Measurements from ENCODE around the gene COX5B.
A peak's percentile ranks its signal among the peaks of the same experiment; 100 is the strongest.
"Not testable (repeated sequence)": the region's sequence is repeated elsewhere in the genome, so short reads cannot be mapped to it uniquely, and the experiment has no call there.

Gene COX5B

DNA sequence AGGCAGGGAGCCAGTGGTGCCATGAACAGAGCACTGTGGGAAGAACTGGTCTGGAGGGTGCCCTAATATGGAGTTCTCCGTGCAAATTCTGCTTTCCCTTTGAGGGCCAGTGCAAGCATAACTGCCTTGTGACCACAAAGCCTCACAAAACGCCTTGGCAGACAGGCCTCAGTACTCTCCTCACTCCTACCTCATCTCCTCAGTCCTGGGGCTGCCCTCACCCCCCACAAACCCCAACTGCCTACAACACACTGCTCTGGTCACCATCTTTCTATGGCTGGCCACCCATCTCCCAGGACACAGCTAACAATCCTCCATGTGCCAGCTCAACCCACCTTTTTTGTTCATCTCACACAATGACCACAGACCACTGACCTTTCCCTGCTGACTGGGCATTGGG is 8.9 kb downstream of the COX5B start:
- DNase-seq: no peak

DNA sequence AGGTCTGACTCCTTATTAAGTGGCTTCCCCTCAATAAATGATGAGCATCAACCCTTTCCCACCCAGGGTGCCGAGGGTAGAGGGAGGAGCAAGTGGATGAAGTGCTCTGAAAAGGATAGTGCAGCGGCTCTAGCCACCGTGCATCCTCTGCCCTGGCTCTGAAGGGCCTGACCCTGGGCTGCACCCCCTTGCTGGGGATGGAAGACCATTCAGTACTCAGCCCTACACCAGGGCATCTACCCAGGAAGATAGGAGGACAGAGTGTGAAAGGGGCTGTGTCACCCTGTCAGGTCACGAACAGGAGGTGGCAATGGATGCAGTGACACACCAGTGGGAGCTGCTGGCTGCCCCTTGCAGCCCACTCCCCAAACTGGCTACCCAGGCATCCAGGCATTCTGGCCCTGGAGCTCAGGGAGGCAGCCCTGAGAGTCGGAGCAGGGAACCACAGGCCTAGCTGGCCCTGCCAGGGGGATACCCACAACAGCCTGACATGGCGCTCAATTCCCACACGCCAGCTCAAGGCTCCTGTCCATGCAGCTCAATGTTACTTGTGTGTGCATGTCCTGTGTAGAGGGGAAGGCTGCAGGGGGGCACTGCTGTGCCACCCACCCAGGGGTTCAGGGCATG is 10.4 kb downstream of the COX5B start:
- DNase-seq: no peak

DNA sequence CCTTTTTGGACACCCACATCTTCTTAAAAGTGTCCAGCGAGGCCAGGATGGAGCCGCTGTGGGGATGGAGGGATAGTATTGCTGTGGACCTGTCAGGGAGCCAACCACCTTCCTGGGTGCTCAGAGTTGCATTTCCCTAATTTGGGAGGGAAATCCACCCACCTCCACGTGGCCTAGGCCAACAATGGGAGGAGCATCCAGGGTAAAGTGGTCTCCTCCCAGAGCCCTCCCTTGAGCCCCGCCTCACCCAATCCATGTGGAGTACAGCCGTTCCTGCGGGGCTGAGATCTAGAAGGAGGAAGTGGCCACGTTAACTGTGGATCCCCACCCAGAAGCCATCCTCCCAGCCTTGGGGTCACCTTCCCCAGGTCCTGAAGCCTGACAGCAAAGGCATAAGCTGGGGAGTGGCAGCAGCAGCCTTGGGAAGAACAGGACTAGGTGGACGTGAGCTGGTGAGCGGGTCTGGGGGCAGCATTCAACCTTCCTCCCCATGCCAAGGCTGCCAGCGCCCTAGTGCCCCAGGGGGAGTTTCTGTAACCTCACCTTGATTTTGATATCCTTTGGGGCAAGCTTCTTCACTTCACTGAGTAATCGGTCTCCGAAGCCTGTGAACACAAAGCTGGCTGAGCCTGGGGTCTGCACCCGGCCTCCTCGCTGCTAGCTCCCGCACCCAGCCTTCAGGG is 11.2 kb downstream of the COX5B start:
- no peak for DNase-seq

DNA sequence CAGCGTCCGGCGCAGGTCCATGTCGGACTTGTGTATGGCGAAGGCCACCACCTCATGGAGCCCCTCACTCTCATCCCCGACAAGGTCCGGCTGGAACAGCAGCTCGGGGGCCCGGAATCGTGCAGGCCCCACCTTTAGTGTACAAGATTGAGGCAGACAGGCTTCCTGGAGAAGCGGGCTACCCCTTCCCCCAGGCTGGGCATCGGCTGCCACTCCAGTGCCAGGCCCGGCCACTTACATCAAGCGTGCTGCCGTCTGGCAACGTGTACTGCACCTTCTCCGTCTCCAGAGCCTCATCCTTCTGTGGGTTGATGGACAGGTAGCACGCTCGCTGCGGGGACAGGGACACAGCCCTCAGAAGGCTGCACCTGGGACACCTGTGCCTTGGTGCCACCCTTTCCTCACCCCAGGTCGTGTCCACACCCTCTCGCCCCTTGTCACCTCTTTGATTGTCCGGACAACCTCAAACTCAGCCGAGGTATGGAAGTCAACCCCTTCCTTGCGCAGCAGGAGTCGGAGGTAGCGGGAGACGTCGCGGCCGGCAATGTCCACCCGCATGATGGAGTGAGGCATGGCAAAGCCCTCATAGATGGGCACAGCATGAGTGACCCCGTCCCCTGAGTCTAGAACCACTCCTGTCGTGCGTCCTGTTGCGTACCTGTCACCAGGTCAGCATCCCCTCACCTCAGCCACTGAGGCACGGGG is 12.3 kb downstream of the COX5B start:
- no peak for DNase-seq

DNA sequence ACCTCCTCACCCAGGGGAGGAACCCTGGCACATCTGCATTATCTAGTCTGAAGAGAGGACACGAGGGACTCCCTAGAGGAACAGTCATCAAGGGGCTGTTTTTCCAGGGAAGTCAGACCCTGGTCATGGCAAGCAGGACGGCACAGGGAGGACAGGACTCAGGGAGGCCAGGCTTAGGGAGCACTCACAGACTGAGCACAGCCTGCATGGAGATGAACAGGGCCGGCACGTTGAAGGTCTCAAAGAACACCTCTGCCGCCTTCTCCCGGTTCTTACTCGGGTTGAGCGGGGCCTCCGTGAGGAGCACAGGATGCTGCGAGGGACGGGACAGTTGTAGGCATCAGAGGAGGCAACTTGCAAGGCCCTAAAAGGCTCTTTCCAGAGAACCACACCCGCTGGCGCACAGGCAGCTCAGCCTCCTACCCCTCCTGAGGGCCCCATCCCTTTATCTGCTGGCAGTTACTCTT is 12.9 kb downstream of the COX5B start:
- DNase-seq: no peak

DNA sequence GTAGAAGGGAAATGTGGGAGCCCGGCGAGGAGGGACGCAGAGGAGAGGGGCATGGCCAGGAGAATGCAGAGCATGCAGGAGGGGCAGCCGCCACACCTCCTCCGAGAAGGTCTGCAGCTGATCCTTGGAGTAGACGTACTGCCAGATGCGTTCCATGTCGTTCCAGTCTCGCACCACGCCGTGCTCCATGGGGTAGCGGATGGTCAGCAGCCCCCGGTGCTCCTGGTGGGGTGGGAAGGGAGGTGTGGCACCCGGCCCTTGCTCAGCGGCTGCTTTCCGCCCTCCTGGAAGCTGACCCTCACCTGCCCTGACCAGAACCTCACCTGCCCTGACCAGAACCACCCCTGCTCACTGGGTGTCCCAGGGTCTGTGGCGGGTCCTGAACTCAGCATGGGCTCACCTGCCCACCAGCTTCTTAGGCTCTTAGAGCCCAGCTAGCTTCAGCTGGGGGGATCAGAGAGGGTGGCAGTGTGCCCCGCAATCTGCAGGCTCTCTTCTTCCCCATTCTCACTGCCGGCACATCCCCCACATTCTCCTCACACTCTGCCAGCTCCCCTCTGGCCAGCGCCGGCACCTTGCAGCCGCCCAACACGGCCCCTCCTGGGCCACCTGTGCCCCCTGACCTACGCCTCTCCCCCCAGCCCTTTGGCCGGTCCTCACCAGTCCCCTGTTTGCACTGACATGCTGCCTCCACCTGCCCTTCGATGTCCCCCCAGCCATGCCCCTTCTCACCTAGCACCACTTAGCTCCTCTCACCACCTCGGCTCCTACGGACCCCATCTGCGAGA is 13.6 kb downstream of the COX5B start:
- no peak for DNase-seq

DNA sequence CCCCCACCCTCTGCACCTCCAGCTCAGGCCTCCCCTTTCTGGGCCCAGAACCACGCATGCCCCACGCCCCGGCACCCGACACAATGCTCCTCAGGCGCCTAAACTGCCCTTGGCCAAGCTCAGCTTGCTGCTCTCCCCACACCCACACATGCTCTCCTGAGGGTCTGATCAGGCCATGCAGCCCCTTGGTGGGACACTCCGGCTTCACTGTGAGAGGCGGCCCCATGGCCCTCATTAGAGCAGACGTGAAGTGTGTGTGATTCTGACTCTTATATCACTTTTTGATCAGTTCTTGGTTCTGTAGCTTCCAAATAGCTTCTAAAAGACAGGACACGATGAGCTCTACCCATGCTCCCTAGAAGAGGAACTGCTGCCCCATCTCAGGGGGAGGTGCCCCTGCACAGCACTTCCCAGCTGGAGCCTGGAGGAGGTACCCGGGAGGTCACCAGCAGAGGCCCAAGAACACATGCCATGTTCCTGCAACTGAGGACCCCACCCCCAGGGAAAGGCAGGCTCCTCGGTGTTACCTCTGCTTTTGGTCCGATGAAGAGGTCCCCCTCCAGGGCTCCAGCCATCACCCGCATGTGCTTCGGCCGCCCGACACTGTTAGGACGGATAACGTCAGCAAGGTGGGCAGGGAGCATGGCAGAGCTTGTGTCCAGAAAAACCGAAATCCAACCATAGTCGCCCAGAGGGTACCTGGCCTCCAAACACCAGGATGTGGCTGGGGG is 14.3 kb downstream of the COX5B start:
- no peak for DNase-seq

DNA sequence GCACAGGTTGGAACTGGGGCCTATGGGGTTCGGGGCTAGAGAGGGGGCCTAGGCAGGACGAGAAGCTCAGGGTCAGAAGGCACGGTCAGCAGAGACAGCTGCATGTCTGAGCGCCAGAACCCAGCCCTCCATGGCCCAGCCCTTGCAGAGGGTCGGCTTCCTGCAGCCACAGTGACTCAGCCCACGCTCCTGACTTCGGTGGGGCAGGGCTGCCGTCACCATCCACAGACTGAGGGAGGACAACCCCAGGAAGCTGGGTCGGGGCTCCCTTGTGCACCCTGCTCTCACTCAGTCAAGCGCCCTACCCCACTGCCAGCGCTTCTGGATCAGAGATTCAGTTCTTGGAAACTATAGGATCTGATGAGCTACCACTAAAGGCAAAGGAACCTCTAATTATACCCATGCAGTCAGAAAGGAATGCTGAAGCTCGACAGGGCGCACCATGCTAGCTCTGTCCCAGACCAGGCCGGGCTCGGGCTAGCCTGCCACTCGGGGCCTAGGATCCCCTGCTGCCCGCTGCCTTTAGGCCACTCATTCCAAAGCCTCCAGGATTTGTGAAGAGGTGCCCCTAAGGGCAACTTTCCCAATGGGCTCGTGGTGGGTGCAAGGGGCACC is 15.0 kb downstream of the COX5B start:
- no peak for DNase-seq

DNA sequence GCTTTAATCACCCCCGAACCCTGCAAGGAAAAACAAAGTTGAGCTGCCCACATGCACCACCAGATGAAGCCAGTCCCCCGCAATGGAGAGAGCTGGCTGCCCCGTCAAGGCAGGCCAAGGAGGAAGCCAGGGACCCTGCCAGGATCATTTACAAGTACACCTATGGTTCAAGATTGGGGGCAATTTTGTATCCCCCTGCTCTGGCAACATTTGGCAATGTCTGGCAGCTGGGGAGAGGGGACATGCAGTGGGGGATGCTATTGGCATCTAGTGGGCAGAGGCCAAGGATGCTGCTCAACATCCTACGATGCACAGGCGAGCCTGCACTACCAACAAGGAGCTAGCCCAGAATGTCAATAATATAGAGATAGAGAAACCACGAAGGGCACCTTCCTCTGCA is 16.1 kb downstream of the COX5B start:
- DNase-seq: no peak

DNA sequence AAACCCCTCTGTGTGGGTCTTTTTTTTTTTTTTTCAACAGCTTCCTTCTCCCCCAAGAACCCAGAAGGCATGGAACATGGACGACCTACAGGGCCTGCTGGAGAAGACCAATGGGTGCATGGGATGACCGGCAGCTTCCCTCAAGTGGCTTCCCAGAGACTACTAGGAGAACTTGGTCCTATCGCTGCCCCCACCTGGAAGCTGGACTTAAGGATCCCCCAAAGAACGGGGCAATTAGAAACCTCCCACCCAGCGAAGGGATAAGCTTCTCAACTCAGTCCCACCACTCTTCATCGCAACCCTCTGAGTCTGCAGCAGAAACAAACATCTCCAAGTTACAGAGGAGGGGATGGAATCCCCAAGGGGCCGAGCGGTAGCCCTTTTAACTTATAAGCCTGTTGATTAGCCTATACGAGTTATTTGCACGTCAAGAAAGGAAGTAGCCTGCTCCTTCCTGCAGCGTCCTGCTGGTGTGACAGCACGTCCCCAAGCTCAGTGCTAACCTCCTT is 16.6 kb downstream of the COX5B start:
- no peak for DNase-seq

DNA sequence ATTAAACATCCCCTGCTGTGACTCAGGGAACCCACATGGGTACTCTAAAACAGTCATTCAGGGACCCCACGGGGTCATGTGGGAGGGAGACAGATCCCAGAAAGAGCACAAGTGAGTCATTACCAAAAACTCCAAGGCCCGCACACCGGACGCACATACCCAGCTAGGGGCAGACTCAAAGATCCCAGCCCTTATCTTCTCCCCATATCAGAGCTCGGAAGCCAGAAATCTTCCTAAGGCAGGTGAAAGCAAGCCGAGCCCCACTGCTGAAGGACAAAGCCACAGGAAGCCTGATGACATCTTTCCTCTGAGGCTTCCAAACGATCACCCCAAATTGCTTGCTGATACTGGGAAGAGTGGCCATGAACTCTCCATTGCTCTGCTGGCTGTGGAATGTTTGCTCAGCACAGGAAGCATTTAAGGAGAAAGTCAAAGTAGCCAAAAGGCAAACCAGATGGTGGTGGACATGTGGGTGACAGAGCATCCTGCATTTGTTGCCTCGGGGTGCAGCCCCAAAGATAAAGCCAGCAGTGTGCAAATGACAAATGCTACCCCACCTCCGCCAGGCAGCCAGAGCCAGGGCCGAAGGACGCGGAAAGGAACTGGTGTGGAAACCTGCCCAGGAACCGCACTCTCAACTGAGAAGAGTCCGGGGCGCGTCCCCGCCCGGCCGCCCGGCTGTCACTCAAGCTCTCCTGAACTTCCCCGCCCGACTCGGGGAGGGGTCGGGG is 17.2 kb downstream of the COX5B start:
- DNase-seq: peak; percentile 37

DNA sequence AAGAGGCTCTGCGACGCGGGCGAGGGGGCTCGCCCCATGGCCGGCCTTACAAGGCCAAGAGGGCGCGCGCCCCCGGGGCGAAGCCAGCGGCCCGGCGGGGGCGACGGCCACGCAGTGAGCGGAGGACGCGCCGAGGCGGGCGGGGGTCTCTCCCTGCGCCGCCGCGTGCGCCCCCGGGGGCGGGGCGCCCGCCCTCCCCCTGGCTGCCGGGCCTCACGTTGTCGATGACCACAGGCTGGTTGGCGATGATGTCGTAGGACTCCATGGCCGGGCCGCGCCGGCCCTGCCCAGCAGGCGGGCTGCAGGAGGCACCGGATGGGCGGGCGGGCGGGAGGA is 17.7 kb downstream of the COX5B start:
- no peak for DNase-seq

DNA sequence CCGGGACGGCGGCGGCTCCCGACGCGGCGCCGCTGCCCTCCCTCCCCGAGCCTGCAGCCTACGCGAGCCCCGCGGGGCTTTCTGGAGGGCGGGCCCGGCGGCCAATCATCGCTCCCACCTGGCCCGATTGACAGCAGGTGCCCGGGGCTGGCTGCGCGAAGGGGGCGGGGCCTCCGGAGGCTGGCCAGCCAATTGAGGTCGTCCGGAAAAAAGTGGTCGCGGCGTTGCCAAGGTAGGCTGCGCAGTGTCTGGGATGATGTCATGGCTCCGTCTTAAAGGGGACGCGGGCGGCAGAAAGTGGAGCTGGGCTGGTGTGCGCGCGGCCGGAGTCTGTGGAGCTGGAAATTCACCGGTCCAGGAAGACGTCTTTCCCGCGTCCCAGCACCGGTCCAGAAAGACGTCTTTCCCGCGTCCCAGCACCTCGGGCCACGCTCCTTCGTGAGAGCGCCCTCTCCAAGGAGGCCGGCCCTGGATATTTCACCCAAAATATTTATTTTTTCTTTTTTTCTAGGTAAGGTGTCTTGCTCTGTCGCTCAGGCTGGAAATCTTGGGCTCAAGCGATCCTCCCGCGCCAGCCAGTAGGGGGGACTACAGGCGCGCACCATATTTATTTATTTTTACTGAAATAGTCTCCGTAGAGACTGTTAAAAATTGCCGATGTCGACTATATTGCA is 18.2 kb downstream of the COX5B start, which contains the start of gene ACTR1B:
ACTR1B (minus strand) TSS at position 83 of the 674 bp plus-strand sequence. CDS start 154 bp downstream, outside the sequence.
- peak; percentile 98 for DNase-seq

DNA sequence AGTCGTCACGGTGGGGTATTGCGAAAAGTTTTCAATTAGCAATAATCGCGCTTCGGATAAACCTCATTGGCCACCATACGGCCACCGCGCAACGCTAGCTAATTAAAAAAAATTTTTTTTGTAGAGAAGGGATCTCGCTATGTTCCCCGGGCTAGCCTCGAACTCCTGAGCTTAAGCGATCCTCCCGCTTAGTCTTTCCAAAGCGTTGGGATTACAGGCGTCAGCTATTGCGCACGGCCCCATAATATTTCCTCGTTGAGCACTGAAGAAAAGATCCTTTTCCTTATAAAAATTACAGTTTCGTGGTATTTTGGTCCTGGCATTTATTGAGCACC is 18.7 kb downstream of the COX5B start:
- no peak for DNase-seq

DNA sequence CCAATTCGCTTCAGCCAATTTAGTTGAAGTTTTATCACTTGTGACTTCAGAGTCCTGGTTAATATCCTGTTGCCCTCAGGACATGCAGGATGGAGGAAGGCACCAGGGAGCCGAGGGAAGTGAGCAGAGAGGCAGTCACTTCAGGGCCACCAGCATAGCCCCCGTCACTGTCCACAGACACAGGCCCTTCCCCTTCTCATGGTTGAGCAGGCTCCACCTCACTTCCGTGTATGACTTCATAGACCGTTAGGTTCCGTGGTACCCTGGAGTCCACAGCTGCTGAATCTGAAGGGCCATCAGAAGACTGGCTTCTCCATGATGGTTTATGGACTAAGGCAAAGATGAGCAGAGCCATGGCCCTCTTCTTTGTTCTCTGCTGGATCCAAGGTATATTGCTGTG is 23.6 kb downstream of the COX5B start, which contains the start of gene C2orf92:
C2orf92 (plus strand) TSS at position 266 of the 400 bp plus-strand sequence; CDS start at position 342, 76 bp downstream.
- no peak for DNase-seq

DNA sequence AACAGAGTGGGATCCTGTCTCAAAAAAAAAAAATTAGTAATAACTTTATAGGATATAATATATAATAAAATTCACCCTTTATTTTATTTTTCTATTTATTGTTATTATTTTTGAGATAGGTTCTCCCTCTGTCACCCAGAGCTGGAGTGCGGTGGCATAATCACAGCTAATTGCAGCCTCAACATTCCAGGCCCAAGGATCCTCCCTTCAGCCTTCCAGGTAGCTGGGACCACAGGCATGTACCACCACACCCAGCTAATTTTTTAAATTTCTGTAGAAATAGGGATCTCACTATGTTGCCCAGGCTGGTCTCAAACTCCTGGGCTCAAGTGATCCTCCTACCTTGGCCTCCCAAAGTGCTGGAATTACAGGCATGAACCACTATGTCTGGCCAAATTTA is 24.6 kb downstream of the COX5B start:
- DNase-seq: no peak

DNA sequence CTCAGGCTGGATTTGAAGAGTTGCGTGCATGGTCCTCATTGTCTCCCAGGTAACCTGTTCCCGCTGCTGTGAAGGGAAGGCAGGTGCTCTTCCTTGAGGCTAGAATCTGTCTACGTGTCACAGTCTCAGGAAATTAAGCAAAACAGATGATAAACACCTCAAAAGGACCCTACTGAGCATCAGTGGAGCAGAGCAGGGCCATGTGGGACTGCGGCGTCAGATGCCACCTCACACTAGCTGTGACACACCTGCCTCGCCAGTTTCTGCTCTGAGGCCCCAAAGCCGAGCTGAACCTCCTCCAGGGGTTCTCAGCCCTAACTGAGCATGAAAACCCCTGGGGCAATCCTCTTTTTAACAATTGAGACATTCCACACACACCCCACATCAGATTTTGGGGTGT is 25.7 kb downstream of the COX5B start:
- DNase-seq: no peak

DNA sequence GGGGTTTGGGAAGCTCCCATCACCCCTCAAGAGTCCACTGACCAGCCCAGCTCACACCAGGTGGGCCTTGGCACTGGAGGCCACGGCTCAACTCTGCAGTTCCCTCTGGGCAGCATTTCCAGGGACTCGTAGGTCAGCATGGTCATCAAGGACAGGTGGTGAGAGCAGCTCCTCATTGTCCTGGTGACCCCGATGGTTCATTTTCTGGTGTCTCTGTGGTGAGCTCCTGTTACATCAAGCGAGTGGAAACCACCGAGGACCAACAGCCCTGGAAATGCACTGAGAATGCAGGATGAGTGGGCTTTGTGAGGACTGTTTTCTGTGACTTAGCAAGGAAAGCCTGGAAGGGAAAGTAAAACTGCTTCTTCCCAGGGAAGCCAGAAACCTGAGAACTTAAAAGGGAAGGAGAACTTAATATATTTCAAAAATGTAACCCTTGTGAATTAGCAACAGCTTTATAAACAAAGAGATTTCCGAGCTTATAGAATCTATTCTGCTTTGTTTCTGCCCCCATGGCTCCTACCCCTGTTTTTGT is 26.8 kb downstream of the COX5B start:
- DNase-seq: not testable (repeated sequence)

DNA sequence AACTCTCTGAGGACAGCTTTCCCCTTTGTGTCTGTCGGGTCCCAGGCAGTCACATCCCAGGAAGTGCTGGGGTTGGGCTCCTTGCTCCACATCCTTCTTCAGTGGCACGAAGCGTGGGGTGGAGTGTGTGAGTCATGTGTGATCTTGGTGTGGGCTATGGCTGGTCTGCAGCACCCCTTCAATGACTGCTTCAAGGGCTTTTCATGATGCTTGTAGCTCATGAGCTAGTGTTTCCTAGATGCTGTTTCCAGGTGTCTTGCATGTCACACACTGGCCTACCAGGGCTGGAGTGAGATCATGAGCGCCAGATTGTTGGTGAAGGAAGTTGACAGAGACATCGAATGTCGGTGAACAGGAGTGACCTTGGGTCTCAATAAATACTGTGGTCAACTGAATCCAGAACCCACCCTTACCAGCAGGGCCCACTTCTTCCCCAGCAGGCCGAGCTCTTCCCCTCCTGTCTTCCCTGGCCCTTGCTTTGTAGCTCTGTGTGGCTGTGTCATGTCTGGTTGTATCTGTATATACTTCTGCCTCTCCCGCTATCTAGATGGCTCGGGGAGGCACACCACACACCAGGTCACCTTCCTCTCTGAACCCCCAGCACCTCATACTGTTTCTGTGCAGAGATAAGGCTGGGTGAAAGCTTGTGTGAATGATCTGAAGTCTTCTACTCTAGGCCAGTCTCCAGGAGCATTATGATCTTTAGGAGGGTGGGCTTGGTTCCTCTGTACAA is 27.5 kb downstream of the COX5B start:
- no peak for DNase-seq

DNA sequence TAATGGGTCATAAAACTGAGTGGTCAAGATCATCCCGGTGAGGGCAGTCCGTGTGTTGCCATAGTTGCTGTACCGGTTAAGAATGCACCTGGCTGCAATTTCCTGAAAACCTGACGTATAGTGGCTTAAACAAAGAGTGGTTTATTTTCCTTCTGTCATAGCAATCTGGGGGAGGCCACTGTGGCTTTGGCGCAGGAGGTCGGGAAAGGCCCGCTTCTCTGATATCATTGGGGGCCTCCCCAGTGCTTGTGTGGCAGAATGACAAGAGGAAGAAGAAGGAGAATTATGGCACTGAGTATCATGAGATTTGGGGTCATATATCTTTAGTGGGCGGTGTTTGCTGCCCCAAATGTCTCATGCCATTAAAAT is 28.0 kb downstream of the COX5B start:
- no peak for DNase-seq
